GM19239 (cell line): ENCODE results near the gene FAM117A.
"Not testable (repeated sequence)": the region's sequence is repeated elsewhere in the genome, so short reads cannot be mapped to it uniquely, and the experiment has no call there.

ENCODE experiments used
- DNase-seq: peaks from one replicate; pipeline ENCODE4 v3.0.0; 2011; ENCODE audit warnings: low spot score; ENCODE audit not compliant: insufficient read length
- FAIRE-seq: peaks from 2 replicates; lab custom pipeline; 2011; peaks lifted over from hg19 to GRCh38; lab: Jason Lieb, UNC

The FAM117A gene

DNA sequence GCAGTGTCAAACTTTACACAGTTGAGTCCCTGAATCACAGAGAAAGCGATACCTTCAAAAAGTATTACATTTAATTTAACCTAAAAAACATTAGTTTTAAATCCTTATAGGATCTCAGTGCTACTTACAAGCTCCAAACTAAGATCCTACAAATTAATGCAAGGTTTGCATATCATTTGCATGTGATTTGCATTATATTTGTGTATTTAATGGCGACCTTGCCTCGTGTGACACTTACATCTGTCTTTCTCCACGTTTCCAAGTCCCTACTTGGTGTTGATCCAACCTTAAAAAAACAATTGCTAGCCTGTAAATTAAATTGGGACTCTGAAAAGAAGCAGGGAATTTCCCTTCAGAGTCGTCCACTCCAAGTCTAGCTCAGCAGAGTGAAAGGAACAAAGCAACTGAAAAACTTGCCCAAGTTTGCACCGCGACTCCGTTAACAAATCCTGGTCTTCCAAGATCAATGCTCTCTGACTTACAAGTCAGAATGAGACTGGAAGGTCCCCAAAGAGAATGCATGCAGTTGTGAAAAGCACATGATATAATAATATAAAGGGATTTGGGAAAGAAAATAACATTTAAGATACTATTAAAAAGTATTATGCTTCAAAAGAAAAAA, 739 bp upstream of the FAM117A start:
- DNase-seq (no peak), FAIRE-seq (no peak)

DNA sequence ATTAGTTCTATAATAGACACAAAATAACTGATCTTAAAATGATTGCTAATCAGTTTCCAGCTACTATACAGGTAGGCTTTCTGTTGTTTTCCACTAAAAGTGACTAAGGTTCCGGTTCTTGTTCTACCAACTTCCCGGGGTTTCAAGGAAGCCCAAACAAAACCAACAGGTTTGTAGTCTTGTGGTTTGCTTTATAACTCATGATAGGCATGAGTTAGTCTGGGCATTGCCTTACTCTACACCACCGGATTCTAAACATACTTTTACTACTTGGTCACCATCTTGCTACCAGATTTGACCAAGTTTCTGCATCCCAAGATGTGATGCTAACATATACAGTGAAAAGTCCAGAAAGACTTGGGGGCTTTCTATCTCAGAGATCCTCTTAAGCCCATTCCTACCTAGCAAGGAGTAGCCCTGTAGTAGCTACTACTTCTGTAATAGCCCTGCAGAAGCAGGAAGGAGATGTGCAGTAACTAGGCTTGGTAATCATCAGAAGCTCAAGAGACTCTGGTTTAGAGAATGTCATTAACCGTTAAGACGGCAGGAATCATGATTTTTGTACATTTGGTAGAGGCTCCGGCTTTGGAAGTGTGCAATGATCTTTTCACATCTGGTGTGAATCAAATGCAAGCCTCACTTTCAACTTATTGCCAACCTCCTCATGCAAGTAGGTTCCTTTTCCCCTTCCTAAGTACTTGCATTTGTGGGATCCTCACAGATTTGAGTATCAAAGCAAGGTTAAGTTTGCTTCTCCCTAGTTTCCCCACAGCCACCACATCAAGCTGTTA, 1.6 kb downstream of the FAM117A start:
- DNase-seq (no peak), FAIRE-seq (no peak)

DNA sequence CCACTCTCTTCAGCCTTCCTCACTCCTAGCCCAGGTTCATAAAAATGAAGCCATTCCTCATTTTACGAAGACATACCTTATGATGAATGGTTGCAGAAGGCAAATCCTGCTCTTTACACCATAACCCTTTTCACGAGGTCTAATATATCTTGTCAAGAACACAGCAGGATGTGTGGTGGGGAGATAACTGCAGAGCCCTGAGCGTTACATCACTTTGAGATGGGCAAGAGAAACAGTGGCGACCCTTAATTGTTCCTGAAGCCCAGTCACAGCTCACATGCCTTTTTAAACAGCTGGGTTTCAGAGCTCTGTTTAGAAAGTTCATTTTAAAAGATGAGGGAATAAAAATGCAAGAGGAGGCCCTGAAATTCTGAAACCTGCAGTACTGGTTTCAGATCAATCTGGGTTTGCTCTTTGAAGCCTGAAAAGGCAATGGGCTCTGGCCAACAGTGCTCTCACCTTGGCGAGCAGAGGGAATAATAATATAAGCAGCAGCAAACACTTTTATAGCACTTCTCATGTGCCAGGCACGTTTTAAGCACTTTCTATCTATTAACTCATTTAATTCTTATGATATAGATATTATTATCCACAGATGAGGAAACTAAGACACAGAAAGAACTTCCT, 2.9 kb downstream of the FAM117A start:
- DNase-seq, result no peak
- FAIRE-seq, result peak; percentile 66

DNA sequence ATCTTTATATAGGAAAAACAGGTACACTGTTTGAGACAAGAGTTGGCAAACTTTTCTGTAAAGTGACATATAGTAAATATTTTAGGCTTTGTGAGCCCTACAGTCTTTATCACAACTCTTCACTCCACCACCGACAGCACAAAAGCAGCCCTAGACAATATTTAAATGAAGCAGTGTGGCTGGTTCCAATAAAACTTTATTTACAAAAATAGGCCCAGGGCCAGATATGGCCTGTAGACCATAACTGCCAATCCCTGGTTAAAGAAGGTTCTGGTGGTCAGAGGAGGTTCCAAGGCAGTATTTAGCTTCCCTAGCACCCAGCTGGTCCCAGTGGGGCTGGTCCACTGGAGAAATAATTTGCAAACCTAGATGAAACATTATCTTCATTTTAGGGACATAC, 3.6 kb downstream of the FAM117A start:
- no peak for DNase-seq
- no peak for FAIRE-seq

DNA sequence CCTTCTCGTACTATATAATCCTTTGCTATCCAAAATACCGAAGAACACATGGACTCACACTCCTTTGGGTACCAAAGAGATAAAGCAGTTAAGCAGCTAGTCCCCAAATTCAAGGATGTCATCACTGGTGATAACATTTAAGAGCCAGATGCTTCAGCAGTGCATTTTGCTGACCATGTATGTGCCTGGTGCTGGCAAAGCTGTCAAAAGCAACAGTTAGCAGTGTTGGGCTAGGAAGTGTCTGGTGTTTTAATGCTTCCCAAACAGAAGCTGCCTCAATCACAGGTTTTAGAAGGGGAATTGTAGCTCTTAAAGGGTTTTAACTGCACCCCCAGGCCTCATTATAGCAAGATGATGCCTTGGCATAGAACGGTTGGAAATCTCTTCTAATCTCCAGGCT, 4.7 kb downstream of the FAM117A start:
- DNase-seq, result no peak
- no peak for FAIRE-seq

DNA sequence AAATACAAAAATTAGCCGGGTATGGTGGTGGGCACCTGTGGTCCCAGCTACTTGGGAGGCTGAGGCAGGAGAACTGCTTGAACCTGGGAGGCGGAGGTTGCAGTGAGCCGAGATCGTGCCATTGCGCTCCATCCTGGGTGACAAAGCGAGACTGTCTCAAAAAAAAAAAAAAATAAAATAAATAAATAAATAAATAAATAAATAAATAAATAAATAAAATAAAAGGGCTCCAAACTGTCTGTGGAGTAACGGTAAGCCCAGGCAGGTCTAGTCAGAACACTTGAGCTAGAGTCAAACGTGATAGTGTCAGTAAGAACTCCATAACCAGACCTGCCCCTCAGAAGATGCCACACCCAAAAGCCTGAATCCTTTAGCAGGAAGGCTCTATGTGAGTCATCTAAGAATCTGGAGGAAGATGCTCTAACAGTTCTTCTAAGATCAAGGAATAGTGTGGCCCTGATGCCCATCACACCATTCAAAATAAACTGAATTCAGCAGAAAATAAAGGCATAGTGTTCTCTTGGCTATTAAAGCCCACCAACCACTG, 5.4 kb downstream of the FAM117A start:
- not testable (repeated sequence) for DNase-seq, FAIRE-seq

DNA sequence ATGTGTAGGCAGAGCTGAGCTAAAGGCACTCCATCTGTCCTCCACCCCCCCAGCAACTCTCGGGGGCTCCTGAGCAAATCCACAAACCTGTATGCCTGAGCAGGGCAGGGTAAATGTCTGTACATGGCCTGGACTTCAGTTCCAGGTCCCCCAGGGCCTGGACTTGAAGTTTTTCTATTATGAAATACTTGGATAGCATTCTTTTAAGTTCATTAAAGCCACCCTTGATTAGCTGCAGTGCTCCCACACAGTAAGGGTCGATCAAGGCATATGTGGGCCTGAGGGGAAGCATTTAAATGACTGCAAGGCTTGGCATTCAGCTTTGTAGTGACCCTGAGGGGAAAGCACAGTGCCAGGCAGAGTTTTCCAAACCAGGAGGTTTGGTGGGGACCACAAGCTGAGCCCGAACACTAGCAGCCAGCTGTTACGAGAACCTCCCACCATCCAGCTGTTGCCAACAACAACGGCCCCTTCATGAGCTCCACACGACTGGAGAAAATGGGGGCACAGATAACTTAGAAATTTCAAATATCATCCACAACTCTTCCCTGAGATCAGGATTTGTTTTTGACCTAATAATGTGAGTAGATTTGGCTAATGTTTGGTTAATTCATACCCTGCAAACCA, 6.7 kb downstream of the FAM117A start:
- FAIRE-seq (no peak), DNase-seq (no peak)

DNA sequence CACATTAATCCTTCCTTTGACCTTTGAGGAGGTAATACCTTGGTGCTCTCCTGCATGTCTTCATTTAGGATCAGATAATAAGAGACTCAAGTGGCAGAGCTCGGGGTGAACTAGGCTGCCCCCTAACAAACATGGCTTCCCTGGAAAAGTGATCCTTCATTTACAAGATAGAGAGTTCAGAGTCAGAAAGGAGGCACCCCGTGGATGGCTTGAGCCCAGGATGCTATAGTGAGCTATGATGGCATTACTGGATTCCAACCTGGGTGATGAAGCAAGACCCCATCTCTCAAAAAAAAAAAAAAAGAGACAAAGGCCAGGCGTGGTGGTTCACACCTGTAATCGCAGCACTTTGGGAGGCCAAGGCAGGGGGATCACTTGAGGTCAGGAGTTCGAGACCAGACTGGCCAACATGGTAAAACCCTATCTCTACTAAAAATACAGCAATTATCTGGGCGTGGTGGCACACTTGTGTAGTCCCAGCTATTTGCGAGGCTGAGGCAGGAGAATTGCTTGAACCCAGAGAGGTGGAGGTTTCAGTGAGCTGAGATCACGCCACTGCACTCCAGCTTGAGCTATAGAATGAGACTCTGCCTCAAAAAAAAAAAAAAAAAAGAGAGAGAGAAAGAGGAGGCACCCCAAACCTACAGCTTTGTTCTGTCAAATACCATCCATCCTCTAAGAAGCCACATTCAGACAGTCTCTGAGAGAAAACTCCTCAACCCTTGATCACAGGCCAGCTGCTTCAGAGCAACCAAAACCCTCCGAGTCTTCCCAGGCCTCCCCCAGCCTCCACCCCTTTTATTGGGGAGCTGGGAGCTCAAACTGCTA, 7.4 kb downstream of the FAM117A start:
- FAIRE-seq (no peak), DNase-seq (no peak)

DNA sequence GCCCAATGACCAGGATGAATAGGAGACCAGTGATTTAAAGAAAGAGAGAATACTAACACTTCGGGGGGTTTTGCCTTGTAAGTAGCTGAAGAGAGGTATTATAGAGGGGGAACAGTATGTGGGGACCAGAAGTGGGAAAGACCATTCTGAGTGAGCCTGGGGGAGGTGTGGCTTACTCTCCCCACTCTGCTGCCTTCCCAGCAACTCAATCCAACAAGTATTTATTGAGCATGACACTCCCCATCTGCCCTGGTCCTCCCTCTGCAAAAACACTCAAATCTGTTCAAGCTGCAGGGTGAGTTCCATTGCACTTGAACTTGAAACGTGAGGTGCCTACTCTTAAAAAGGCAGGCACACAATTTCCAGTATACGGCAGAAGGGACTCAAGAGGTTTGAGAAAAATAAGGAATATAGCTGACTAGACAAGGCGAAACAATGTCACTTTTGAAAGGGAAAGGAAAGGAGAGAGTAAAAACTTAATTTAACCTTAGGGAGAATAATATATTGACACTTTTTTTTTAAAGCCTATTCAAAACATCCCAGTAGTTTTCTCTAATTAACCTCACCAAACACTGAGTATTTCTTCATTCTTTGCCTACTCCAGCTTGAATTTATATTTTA, 8.2 kb downstream of the FAM117A start:
- FAIRE-seq (no peak), DNase-seq (no peak)

DNA sequence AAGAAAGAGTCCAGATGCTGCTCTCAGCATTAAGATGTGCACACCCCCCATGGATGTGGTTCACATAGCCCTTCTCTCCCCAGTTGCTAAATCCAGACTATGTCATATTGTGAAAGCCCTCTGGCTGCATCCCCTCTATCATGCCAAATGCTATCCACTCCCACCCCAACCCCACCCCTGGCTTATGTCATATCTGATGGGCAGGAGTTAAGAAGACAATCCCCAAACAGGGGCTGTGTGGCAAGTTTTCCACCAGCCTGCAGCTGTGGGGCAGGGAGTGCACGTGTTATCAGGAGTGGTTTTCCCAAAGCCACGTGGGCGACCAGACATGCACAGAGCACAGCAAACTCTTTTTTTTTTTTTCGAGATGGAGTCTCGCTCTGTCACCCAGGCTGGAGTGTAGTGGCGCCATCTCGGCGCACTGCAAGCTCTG, 10.0 kb downstream of the FAM117A start:
- FAIRE-seq (no peak), DNase-seq (no peak)

DNA sequence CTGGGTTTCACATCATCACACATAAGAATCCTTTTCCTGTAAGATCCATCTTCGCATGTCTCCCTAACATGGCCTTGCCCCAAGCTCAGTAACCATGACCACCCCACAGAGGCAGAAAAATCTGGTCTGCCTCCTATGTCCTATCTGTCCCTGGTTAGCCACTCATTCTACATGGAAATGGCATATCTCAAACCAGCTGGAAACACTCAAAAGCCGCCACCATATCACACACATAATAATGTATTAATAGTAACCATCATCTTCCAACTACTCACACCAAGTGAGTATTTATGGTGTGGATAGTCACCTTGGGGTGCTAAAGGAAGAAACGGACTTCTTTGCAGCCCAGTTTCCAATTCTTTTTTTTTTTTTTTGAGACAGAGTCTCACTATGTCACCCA, 11.4 kb downstream of the FAM117A start:
- no peak for FAIRE-seq
- DNase-seq, result no peak

DNA sequence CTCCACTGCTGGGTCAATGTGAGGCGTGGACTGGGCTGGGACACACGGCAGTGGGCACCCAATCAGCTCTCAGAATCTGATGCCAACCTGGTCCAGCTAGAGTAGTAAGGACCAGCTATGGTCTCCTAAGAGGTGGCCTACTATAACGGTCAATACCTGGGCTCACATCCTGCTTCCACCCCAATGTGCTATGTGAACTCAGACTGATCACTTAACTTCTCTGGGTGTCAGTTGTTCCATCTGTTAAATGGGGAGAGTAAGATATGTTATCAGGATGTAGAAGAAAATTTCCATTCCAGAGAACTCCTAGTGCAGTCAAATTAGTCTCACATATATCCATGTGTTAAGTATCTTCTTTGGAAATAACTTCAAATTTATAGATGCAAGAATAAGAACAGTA, 14.2 kb downstream of the FAM117A start:
- no peak for DNase-seq
- peak; percentile 67 for FAIRE-seq

DNA sequence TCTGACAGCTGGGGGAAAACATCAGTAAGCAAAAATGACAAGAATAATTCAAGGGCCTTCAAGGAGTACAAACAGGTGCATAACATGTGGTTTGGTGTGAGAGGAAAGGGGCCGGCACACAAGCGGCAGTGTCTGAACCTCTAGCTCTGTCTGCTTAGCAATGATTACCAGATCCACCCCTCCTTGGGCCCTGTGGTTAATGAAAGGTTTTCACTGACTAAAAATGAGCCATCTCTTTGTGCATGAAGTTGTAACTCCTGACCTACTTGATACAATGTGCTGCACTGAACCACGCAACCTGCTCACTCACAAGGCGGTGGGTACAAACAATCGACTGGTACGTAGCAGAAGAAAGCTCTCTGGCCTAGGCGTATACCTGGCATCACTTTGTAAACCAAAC, 15.1 kb downstream of the FAM117A start:
- DNase-seq (peak; percentile 58), FAIRE-seq (peak; percentile 96)

DNA sequence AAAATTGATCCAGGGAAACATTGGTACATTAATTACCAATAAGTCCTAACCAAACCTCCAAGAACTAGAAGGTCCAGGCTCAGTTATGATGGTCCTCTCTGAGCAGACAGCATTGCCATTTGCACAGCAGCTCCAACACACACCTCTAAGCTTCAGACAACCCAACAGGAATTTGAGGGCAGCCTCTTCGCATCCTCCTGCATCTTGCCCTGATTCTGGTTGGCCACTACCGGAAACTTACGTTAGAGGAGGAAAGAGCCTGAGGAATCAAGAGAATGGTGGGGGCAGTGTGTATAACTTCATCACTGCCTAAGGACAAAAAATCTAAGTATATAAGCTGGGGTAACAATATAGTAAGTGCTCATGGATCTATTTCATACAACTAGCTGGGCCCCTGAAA, 15.7 kb downstream of the FAM117A start:
- FAIRE-seq (peak; percentile 80), DNase-seq (no peak)

DNA sequence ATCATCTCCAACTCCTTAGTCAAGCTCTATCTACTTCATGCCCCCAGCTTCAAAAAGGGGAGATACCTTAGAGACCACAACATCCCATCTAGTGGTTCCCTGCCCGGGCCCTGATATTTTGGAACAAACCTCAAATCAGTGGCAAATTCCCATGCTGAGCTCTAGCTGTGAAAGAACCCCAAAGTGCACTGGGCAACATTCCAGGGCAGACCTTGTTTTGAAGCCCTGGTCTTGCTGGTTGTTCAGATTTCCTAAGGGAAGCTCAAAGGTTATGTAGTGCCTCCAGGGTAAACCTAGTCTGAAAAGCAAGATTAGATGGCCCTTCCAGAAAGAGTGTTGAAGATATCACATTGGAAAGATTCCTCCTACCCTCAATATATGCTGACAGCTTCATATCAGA, 16.3 kb downstream of the FAM117A start:
- peak; percentile 40 for FAIRE-seq
- no peak for DNase-seq

DNA sequence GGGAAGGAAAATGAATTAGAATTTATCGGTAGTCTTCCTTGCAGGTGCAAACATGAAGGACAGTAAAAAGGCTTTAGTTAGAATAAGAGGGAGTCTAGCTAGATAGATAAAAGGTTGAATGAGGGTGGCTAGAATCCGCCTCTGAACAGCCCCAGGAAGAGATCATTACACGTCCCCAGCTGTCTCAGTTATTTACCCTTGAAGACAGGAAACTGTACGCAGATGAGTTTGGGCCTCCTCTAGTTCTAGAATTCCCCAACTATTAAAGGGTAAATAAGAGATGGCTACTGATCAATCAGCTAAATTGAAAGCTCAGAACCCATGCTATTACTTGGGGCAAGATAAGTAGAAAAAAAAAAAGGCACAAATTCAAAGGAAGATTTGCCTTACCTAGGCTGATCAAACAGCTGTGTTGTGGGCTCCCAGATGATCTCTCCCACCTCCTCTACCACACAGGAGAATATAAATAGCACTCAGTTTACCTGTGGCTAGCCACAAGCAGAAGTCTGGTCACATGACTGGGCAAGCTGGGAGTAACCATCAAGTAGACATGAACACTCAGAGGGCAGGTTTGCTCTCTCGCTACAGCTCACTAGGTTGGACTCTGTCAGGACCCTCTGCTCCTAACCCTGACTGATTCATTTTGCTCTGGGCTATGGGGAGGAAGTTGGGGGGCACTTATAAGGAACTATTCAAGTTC, 17.0 kb downstream of the FAM117A start:
- FAIRE-seq, result peak; percentile 90
- DNase-seq, result no peak

DNA sequence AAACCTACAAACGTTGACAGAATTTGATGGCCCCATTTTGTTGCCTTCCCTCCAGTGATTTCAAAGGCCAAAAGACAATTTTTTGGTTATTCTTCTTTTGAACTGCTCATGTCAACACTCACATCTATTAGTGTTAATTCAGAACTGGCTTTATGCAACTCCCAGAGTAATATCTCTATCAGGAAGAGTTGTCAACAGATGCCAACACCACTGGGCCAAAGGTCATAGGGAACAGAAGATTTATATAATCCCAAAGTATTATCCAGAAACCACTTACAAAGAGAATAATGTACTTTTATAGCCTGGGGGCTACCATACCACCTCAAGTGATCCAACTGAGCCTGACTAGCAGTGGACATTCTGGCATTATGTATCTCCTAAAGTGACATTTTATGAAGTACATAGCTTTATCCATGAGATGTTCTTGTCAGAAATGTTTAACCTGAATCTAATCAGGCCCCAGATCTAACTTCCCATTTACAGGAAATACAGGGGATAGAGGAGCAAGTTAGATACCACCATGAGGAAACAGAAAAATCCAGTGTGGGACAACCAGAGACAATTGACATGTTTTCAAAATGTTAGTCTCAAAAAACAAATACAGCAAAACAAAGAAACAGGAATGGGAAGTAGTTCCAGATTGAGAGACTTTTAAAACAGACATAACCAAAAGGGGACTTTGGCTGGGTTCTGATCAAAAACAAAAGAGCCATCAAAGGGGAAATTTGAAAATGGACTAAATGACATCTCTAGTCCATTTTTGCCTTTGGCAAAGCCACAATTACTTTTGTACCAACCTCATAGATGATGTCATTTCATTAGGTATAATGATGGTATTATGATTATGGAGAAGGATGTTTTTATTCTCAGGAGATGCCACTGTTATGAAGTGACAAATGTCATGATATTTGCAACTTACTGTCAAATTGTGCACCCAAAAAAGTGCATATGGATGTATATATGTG, 18.5 kb downstream of the FAM117A start:
- peak; percentile 51 for FAIRE-seq
- DNase-seq, result no peak

DNA sequence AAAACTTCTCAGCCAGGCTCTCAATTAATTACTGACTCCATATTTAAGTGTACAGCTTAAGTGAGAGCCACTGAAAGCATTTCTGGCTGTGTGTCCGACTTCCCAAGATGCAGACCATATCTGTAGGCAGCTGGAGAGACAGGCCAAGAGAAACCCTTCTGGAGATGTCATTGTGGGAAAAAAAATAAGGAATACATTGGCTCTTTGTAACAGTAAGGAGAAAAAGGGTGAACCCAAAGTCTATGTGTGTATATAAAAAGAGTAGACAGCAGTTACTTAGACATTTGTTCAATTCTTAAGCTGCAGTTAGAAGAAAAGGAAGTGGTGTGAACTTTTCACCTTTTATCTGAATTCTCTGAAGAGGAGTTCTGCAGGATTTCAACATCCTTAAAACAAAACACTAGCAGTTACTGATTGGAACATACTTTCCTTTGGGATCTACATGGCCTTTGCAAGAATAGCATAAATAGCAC, 21.7 kb downstream of the FAM117A start:
- FAIRE-seq, result peak; percentile 74

More for the DNA sequence above, 21.7 kb downstream of the FAM117A start:
- no peak for DNase-seq
